Endothelial cell of umbilical vein (primary cell): ENCODE data around the gene LHPP. TPM values are rescaled to one million over a fixed set of nuclear protein-coding genes. Genes with fewer than 3 reads are reported as not detected.

Experiments used
- BruUV-seq: library from RNA; stranded (reverse); fragments of 400-500 nt; replicated peaks from 2 replicates; lab custom pipeline; 2021; lab: Mats Ljungman, UMichigan
- CTCF ChIA-PET: fragments of 300-600, 350-600 bp; sonication (Branson Sonifier 250); formaldehyde crosslinking; loops from one replicate; lab custom pipeline; 2021; ENCODE audit warnings: antibody characterized with exemption, inconsistent platforms; lab: Charles Lee
- POLR2A ChIA-PET: fragments of 300-600, 350-600 bp; sonication (Branson Sonifier 250); formaldehyde crosslinking; loops from one replicate; lab custom pipeline; 2021; ENCODE audit warnings: antibody characterized with exemption, inconsistent platforms; lab: Charles Lee
- DNase-seq: peaks from one replicate; pipeline ENCODE4 v3.0.0-alpha.2; 2011; ENCODE audit warnings: low read depth, low spot score
- FAIRE-seq: peaks from 2 replicates; lab custom pipeline; 2011; peaks lifted over from hg19 to GRCh38; lab: Jason Lieb, UNC
- H2AFZ ChIP-seq: 2 replicates; pipeline ENCODE4 v1.6.0; 2012; ENCODE audit warnings: low read depth, low read length, control low read depth, inconsistent platforms
- H3K27ac ChIP-seq: 2 replicates; pipeline ENCODE4 v1.5.1; 2011; ENCODE audit warnings: low read depth, mild to moderate bottlenecking, control low read depth, low read length, moderate library complexity; ENCODE audit not compliant: insufficient read depth
- H3K27me3 ChIP-seq, 2 experiments: 2 replicates each; pipeline versions ENCODE4 v1.6.0 to v1.6.1; 2011; ENCODE audit warnings: low read length in 2 of 2, mixed read lengths in 1 of 2; ENCODE audit not compliant: control insufficient read depth in 2 of 2, insufficient read depth in 2 of 2
- H3K36me3 ChIP-seq, 2 experiments: 2 replicates in 1 of 2; 3 replicates in 1 of 2; pipeline ENCODE4 v1.5.1; 2011; ENCODE audit warnings: low read length in 2 of 2, mild to moderate bottlenecking in 1 of 2, moderate library complexity in 1 of 2; ENCODE audit not compliant: control insufficient read depth in 2 of 2, insufficient read depth in 2 of 2; ENCODE audit errors: extremely low read depth in 1 of 2
- H3K4me1 ChIP-seq: 3 replicates; pipeline ENCODE4 v1.5.1; 2011; ENCODE audit warnings: mild to moderate bottlenecking, low read length; ENCODE audit not compliant: control insufficient read depth, insufficient read depth; ENCODE audit errors: extremely low read depth
- H3K4me2 ChIP-seq: 2 replicates; pipeline ENCODE4 v1.6.1; 2011; ENCODE audit warnings: low read length, control low read depth, mixed read lengths; ENCODE audit not compliant: insufficient read depth
- H3K4me3 ChIP-seq, 3 experiments: fragments of 200-600 bp in 1 of 3; sonication (generic), shearing (Covaris generic) in 1 of 3; replicated peaks in 1 of 3; 2 replicates each; pipeline ENCODE4 v1.5.1; 2011 to 2016; ENCODE audit warnings: control low read depth in 3 of 3, low read length in 3 of 3, mild to moderate bottlenecking in 2 of 3, inconsistent platforms in 1 of 3, low read depth in 1 of 3, moderate library complexity in 1 of 3; ENCODE audit not compliant: insufficient read depth in 1 of 3
- H3K79me2 ChIP-seq: 2 replicates; pipeline ENCODE4 v1.6.0; 2012; ENCODE audit warnings: low read length, inconsistent platforms; ENCODE audit not compliant: control insufficient read depth, insufficient read depth
- H3K9ac ChIP-seq: replicated peaks from 2 replicates; pipeline ENCODE3; 2011; ENCODE audit warnings: low read length, control low read depth; ENCODE audit not compliant: insufficient read depth; ENCODE audit errors: extremely low read depth
- H3K9me1 ChIP-seq: replicated peaks from 3 replicates; pipeline ENCODE4 v1.6.0; 2011; ENCODE audit warnings: mild to moderate bottlenecking, low read length; ENCODE audit not compliant: control insufficient read depth, insufficient read depth; ENCODE audit errors: extremely low read depth
- H3K9me3 ChIP-seq: replicated peaks from 2 replicates; pipeline ENCODE4 v1.5.1; 2012; ENCODE audit warnings: low read length, inconsistent platforms; ENCODE audit not compliant: control insufficient read depth, insufficient read depth
- H4K20me1 ChIP-seq: replicated peaks from 2 replicates; pipeline ENCODE3; 2011; ENCODE audit warnings: mild to moderate bottlenecking, low read length; ENCODE audit not compliant: control insufficient read depth, insufficient read depth; ENCODE audit errors: extremely low read depth
- CTCF ChIP-seq, 2 donors: IDR thresholded peaks; 1 replicate in 1 of 2; 2 replicates in 1 of 2; pipeline ENCODE4 v1.5.1; 2011; ENCODE audit warnings: low read length in 2 of 2, mild to moderate bottlenecking in 2 of 2, moderate library complexity in 2 of 2, control low read depth in 1 of 2, inconsistent platforms in 1 of 2, low read depth in 1 of 2; ENCODE audit not compliant: insufficient read depth in 1 of 2; ENCODE audit errors: extremely low read depth in 1 of 2
- EZH2 ChIP-seq: IDR thresholded peaks from 2 replicates; pipeline ENCODE4 v1.6.1; 2012; ENCODE audit warnings: borderline replicate concordance, low read depth, mild to moderate bottlenecking, moderate library complexity, low read length, inconsistent platforms; ENCODE audit not compliant: severe bottlenecking
- FOS ChIP-seq: IDR thresholded peaks from 2 replicates; pipeline ENCODE4 v1.6.1; 2011; ENCODE audit warnings: mild to moderate bottlenecking, low read length, moderate library complexity, borderline replicate concordance; ENCODE audit not compliant: insufficient read depth
- GATA2 ChIP-seq: IDR thresholded peaks from 2 replicates; pipeline ENCODE4 v1.7.0; 2011; ENCODE audit warnings: low read depth, mild to moderate bottlenecking, moderate library complexity, mixed read lengths, low read length; ENCODE audit not compliant: insufficient read length, insufficient read depth
- JUN ChIP-seq: IDR thresholded peaks from 2 replicates; pipeline ENCODE4 v1.6.1; 2011; ENCODE audit warnings: borderline replicate concordance, low read depth; ENCODE audit not compliant: insufficient read length, insufficient read depth
- MAX ChIP-seq: IDR thresholded peaks from 2 replicates; pipeline ENCODE4 v1.6.1; 2011; ENCODE audit not compliant: insufficient read depth, insufficient read length
- MYC ChIP-seq: IDR thresholded peaks from one replicate; pipeline ENCODE4 v1.6.1; 2011; ENCODE audit warnings: mild to moderate bottlenecking, low read depth, low read length
- POLR2A ChIP-seq: IDR thresholded peaks from 2 replicates; pipeline ENCODE4 v1.6.1; 2012; ENCODE audit warnings: low read depth, mild to moderate bottlenecking, control low read depth, low read length
- POLR2AphosphoS5 ChIP-seq: IDR thresholded peaks from 2 replicates; pipeline ENCODE4 v1.6.1; 2012; ENCODE audit warnings: low read depth, mild to moderate bottlenecking, control low read depth, low read length, moderate library complexity; ENCODE audit not compliant: insufficient read depth
- dilution Hi-C: fragments of 300-500 bp; cut with MboI; formaldehyde crosslinking; loops from one replicate; pipeline ENCODE4 v1.15.0; 2019; ENCODE audit warnings: low sequenced_read_pairs; ENCODE audit not compliant: extremely low pct_ligation_motif_present
- intact Hi-C: fragments of 100-400 bp; cut with micrococcal nuclease; formaldehyde crosslinking; loops from one replicate; pipeline ENCODE4 v1.10.0; 2022
- polyA plus RNA-seq, 4 experiments: library from polyadenylated mRNA; depleted of rRNA in 3 of 4; stranded (reverse) in 3 of 4; unstranded in 1 of 4; fragments of >200 nt; gene quantifications; 2 replicates each; pipeline versions ENCODE4 v1.2.1 to v1.2.3, GENCODE V29; 2011 to 2012; ENCODE audit warnings: missing spikeins in 1 of 4
- total RNA-seq: library from RNA; stranded (reverse); gene quantifications from 2 replicates; pipeline ENCODE4 v1.2.3, GENCODE V29; 2021

The LHPP gene
- total and polyA plus RNA-seq, 2 donors (not counting 3 experiments of a cell fraction or from before 2014, with no cell fraction given) = 5.8 to 11.2 TPM

GRCh38 chr10:124653811-124654651, 192.4 kb downstream of the LHPP start:
- DNase-seq = no peak

More at GRCh38 chr10:124653811-124654651, 192.4 kb downstream of the LHPP start:
- H3K27ac ChIP-seq = no peak overlapping the region
- H3K4me2 ChIP-seq = no peak overlapping the region
- TF ChIP-seq GATA2 (no peak), JUN (no peak), MYC (no peak), POLR2A (no peak), POLR2AphosphoS5 (no peak), CTCF (IDR thresholded peaks at IDR 0.05; ENCODE audit: extremely low read depth in 1 of 2, insufficient read depth in 1 of 2, low read depth in 1 of 2, low read length in 2 of 2) (no peak), MAX (no peak), FOS (no peak), EZH2 (no peak)
- no peaks in the 10 kb centered on the region for H3K9me1 ChIP-seq
- H3K36me3 ChIP-seq = no peaks in the 10 kb centered on the region
- no peaks in the 10 kb centered on the region for H3K79me2 ChIP-seq
- BruUV-seq = no TSS peak
- H3K27me3 ChIP-seq = no peaks in the 10 kb centered on the region
- H4K20me1 ChIP-seq = no peaks in the 10 kb centered on the region
- H3K9ac ChIP-seq = no peak overlapping the region
- CTCF ChIA-PET = no interaction called here
- H2AFZ ChIP-seq = no peak overlapping the region
- dilution Hi-C loops (no loop called here), intact Hi-C loops (no loop called here)
- POLR2A ChIA-PET = no interaction called here
- H3K4me1 ChIP-seq = peaks cover 3% of the 10 kb centered on the region
- FAIRE-seq = no peak
- no peaks in the 10 kb centered on the region for H3K9me3 ChIP-seq
- no peak overlapping the region for H3K4me3 ChIP-seq
